ENCODE results near the gene VEZT.
A peak's percentile ranks its signal among the peaks of the same experiment; 100 is the strongest.
"Not testable (repeated sequence)": the region's sequence is repeated elsewhere in the genome, so short reads cannot be mapped to it uniquely, and the experiment has no call there.

The VEZT gene

GRCh38 chr12:95224202-95225170, 6.9 kb downstream of the VEZT start:
- DNase-seq: peak; percentile 37

GRCh38 chr12:95225645-95226212, 8.1 kb downstream of the VEZT start:
- DNase-seq: no peak

DNA sequence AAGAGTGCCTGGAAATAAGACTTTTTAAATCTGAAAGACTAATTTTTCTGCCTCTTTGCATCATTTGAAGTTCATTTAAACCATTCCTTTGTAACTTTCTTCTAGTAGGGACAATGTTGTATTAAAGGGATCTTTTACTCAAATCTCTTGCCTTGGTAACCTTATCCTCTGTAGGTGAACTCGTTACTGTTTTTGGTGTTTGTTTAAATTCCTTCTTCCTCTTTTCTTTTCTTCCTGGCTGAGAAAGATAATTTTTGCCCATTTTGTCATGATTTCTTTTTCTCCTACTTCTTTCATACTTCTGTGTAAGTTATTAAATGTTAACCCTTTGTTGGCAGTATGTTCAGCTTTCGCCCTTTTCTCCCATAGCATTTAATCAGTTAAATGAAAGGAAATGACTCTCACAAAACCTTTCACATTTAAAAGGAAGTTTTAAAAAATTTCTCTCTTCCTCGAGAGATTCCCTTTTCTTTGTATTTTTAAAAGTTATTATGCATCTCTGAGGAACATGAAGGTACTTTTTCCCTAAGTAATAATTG, 10.3 kb downstream of the VEZT start:
- DNase-seq: peak; percentile 26

- DNase-seq: no peak
Observed at GRCh38 chr12:95228617-95229016, 11.0 kb downstream of the VEZT start.

- no peak for DNase-seq
Observed at GRCh38 chr12:95229636-95230035, 12.0 kb downstream of the VEZT start.

DNA sequence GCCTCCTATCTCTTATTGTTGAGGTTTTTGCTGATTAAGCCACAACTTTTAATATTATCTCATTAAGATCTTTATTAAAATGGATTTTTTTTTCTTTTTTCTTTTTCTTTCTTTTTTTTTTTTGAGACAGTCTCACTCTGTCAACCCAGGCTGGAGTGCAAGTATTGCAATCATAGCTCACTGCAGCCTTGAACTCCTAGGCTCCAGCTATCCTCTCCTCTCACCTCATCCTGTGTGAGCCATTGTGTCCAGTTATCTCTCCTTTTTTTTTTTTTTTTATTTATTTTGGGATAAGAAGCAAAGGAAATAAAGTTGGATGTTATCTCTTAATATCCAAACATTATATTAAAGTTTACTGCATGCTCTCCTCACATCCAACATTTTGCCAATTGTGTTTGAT, 12.7 kb downstream of the VEZT start:
- no peak for DNase-seq

GRCh38 chr12:95231190-95231589, 13.6 kb downstream of the VEZT start:
- peak; percentile 71 for DNase-seq

DNA sequence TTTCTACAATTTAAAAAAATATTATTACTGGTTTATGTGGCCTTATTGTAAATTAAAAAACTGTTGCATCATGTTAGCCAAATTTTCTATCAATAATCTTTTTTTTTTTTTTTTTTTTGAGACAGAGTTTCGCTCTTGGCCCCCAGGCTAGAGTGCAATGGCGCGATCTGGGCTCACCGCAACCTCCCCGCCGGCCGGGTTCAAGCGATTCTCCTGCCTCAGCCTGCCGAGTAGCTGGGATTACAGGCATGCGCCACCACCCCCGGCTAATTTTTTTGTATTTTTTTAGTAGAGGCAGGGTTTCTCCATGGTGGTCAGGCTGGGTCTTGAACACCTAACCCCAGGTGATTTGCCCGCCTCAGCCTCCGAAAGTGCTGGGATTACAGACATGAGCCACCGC, 16.6 kb downstream of the VEZT start:
- DNase-seq: not testable (repeated sequence)

GRCh38 chr12:95235621-95236020, 18.0 kb downstream of the VEZT start:
- DNase-seq: not testable (repeated sequence)

GRCh38 chr12:95237315-95237714, 19.7 kb downstream of the VEZT start:
- no peak for DNase-seq

DNA sequence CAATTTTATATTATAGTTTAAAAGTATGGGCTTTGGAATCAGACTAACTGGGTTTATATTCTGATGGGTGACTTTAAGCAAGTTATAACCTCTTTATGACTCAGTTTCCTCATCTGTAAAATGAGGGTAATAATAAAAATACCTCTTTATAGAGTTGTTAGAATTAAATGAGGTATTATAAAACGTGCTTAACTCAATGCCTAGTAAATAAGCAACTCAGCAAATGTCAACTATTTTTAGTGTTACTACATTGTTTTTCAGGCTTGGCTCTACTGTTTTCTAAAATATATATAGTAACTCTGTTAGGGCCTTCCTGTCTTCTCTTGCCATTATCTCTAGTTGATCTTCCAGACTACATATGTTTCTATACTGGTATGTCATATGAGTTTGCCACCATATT, 20.5 kb downstream of the VEZT start:
- no peak for DNase-seq

GRCh38 chr12:95239216-95239615, 21.6 kb downstream of the VEZT start:
- no peak for DNase-seq

DNA sequence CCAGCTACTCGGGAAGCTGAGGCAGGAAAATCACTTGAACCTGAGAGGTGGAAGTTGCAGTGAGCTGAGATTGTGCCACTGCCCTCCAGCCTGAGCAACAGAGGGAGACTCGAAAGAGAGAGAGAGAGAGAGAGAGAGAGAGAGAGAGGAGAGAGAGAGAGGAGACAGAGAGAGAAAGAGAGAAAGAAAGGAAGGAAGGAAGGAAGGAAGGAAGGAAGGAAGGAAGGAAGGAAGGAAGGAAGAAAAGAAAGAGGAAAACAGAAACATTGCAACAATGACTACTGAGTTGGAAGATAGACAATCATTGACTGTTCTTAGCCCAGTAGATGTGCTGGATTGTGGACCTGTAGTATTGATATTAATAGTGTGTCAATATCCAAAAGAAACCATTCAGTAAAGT, 22.2 kb downstream of the VEZT start:
- not testable (repeated sequence) for DNase-seq

DNA sequence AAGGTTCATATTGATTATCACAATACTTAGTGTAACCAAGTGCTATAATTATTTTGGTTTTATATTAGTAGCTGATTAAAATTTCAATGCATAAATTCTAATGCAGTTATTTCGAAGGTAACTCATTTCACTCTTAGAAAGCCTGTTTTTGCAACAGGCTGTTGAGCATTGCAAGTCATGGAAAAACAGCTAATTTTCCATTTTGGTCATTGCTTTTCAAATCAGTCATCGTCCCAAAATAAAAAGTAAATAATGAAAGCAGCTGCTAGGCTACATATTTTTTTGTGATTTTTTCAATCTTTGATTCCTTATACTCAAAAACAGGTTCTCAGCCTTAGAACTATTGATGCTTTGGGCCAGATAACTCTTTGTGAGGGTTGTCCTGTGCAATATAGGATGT, 22.9 kb downstream of the VEZT start:
- DNase-seq: no peak

- DNase-seq: not testable (repeated sequence)
Observed at GRCh38 chr12:95241138-95241537, 23.5 kb downstream of the VEZT start.

DNA sequence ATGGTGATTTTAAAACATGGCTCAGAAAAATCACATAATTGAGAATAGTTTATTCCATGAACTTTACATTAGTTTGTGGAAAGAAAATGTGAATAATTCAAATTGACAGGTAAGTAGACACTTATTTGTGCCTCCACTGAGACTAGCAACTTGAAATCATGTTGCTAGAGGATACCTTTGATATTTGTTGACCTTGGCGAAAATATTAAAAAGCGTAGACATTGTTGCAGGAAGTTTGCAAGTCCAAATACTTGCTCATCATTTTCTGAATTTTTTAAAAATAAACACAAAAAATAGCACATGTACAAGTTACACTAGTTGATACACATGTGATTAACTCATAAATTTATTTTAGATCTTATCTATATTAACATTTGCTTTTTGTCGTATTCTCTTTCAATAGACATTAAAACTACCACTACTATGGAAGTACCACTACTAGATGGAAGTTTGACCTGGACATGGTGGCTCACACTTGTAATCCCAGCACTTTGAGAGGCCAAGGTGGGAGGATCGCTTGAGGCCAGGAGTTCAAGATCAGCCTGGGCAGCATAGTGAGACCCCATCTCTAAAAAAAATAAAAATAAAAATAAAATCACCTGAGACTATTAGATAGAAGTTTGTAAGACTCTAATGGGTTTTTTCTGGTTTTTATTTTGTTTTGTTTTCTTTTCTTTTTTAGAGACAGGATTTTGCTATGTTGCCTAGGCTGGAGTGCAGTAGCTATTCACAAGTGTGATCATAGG, 24.3 kb downstream of the VEZT start:
- no peak for DNase-seq

GRCh38 chr12:95243497-95244183, 26.0 kb downstream of the VEZT start:
- DNase-seq: no peak

- peak; percentile 20 for DNase-seq
Observed at GRCh38 chr12:95244350-95244749, 26.7 kb downstream of the VEZT start.

DNA sequence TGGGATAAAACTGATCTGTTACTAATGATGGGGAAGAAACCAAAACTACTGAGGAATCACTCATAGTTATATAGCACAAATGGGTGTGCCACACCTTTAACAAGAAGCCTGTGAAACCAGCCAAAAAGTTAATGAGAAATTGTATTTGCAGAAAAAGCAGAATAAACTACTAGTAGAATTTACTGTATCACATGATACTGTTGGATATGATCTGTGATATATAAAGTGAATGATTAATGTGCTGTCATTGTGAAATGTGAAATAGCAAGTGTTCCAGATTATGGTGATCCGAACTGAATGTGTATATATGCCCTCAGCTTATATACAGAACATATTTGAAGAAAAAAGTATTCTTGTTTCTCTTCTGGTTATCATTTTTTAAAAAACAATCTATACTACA, 30.5 kb downstream of the VEZT start:
- no peak for DNase-seq

- no peak for DNase-seq
Observed at GRCh38 chr12:95248604-95249360, 31.2 kb downstream of the VEZT start.

- no peak for DNase-seq
Observed at GRCh38 chr12:95253386-95253785, 35.8 kb downstream of the VEZT start.

GRCh38 chr12:95257541-95257940, 39.9 kb downstream of the VEZT start:
- no peak for DNase-seq
